GM19397 (cell line): ENCODE measurements around the gene TBRG4.
"Not testable (repeated sequence)": the region's sequence is repeated elsewhere in the genome, so short reads cannot be mapped to it uniquely, and the experiment has no call there.

ENCODE experiments used
- ATAC-seq: cut with Tn5 transposase; IDR thresholded peaks from one replicate; pipeline ENCODE4 v1.9.1; 2021; ENCODE audit warnings: mild to moderate bottlenecking, moderate library complexity; ENCODE audit not compliant: unreplicated experiment

Gene TBRG4

DNA sequence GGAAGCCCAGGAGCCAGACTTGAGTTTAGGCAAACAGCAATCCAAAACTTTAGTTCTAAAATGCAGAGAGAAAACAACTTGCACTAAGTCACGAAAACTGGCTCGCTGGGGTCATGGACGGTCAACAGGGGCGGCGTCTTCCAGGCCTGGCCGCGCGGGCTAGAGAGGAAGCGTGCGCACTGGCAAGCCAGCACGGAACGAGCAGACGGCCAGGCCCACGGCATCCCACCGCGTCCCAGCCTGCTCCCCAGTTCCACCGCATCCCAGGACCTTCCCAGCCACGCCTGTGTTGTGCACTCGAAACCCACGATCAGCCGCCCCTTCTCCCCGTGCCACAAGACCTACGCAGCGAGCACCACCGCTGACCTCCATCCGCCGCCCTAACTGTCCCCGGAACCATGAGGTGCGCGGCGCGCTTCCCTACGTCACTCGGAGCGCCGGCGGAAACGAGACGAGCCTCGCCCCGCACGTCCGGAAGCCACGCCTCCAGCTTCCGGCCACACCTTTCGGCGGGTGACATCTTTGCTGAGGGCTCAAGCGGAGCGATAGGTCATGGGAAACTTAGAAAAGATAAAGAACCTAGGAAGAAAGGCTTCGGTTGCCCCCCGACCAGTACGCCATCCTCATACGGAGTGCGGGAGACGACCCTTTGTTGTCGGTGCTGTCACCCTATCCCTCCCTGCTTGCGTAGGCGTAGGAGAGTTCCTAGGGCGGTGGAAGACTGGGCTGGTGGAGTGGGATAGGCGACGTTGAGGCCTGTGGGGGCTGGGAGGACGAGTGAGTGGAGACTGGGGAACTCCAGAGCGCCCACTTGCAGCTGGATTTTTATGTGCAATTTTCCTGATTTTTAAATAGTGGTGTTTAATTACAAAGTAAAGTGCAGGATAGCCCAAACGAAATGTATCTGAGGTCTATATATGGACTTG lies at the start of gene TBRG4:
TBRG4 (minus strand) TSS at position 400 of the 926 bp plus-strand sequence. CDS start 2,460 bp downstream, outside the sequence.
- peak; percentile 93 for ATAC-seq

DNA sequence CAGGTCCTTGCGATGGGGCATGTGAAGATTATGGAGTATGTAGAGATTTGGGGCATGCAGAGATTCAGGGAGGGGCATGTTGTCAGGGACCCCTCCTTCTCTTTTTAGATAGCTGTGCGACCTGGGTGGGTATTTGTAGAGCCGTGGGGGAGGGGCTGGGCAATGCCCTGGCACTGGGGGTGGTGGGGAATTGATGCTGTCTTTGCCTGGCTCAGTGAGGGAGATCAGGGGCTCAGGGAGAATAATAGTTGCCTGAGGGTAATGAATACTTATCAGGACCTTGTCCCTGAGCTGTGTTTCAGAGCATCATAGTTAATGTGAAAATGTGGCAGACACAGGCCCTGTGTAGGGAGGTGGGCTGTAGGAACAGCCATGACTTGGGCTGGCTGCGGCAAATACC lies 49.6 kb upstream of the TBRG4 start:
- no peak for ATAC-seq

DNA sequence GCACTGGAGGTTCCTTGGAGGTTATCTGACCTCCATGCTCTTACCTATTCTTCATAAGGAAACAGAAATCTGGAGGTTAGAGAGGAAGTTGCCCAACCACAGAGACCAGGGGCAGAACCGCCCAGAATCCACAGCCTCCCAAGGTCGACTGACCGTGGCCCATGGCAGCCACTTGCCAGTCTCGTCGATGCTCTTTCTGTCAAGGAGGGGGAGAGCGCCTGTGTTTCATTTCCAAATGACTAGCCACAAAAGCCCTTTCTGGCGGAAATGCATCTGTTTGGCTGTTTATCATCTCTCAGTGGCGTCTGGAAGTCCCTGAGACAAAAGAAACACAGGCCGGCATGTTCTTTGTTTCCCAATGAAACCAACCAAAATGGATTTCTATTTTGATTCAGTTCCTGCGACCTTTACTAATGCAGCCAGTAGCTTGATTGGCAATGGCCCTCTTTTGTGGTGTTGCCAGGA lies 49.0 kb upstream of the TBRG4 start:
- ATAC-seq, result no peak

DNA sequence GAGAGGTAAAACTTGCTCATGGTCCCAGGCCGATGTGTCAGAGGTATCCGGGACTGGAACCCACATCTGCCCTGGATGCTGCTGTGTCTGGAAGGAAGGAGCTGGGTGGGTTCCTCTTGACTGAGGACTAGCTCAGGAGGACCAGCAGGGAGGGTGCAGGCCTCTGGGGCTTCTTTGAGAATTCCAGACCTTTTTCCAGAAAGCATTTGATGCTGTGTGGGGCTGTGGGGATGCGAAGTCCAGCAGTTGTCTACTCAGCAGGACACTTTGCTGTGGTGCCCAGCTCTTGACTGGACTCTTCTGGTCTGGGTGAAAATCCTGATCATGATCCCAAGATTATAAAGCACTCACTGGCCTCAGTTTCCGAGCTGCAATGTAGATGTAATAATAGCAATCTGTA lies 47.8 kb upstream of the TBRG4 start:
- no peak for ATAC-seq

DNA sequence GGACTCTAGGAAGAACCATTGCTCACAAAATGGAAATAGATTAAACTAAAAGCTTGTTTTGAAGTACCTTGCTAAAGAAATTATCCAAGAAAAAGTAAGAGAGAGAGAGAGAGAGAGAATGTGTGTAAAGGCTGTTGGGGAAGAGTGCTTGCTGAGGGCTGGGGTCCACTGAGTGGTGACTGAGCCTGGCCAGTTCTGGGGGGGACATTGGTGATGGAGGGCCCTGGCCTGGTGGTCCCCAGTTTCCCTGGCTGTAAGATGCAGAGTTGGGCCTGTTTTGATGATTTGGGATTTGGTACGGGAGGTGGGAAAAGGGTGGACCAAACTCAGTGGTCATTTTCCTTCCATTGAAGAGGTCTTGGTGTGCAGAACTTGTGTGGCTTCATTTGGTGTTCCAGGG lies 47.0 kb upstream of the TBRG4 start:
- no peak for ATAC-seq

DNA sequence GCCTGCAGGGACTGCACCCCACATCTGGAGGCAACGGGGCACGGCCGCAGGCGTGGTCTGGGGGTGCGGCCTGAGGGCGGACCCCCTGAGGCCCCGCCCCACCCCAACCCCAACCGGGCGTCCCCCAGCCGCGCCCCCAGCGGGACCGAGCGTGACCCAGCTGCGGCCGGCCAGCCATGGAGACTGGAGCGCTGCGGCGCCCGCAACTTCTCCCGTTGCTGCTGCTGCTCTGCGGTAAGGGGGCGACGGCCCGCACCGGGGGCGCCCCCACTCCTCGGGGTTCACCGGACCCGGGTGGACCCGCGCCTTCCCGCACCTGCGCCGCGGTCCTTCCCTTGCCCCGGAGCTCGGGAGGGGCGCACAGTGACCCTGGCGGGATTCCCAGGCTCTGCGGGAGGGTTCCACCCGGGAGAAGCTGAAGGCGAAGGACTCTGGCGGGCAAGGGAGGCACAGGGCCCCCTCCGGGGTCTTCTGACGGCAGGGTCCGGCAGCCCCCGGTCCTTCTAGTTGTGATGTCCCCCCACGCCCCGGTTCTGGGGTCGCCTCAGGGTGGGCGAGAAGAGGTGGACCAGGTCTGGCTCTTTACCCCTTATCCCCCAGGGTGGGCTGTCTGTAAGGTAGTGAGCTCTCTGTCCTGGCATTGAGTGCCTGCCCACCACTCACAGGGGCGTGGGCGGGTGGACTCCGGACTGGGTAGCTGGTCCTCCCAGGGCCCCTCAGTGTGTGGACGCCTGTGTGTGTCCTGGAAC lies 46.3 kb upstream of the TBRG4 start, which contains the start of gene RAMP3:
RAMP3 (plus strand) TSS at position 139 of the 749 bp plus-strand sequence; CDS start at position 177, 38 bp downstream.
- ATAC-seq, result no peak

DNA sequence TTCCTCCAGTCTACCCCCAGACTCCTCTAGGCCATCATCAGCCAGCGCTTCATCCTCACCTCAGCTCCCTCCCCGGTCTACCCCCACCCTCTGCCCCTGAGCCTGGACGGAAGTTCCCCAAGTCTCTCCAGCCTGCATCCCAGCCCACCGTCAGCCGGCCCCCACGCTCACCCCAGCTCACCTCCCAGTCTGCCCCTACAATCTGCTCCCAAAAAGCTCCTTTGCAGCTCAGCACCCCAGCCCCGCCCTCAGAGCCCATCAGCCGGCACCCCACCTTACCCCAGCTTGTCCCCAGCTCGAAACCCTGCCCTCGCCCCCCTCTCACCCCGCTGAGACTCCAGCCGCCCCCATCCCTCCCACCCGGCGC lies 45.8 kb upstream of the TBRG4 start:
- ATAC-seq, result no peak

DNA sequence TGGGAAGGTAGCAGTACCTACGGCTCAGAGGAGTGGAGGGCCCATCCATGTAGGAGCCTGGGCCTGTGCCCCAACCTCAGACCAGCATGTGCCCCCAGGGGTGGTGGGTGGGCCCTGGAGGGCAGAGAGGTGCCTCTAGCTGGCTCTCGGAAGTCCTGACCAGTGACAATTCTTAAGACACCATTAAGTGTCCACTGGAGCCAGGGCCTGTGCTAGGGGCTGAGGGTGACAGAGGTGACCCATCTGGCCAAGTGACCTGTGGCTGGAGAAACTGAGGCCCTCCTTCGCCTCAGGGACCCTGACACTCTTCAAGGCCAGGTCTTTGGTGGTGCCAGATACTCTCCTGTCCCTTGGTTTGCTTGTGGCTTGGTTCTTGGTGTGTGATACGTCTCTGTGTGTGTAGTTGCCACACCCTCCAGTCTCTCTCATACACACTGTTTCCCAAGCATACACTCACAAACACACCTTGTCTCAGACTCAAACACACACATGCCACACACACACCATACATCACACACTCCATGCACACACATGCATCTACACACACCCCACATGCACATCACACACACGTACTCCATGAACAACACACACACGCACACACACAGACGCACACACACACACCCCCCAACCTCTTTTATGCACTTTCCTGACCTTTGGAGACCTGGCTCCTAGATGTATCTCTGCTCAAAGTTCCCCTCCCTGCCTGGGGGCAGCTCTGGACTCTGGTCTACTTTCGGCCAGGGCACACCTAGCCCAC lies 45.2 kb upstream of the TBRG4 start:
- no peak for ATAC-seq

DNA sequence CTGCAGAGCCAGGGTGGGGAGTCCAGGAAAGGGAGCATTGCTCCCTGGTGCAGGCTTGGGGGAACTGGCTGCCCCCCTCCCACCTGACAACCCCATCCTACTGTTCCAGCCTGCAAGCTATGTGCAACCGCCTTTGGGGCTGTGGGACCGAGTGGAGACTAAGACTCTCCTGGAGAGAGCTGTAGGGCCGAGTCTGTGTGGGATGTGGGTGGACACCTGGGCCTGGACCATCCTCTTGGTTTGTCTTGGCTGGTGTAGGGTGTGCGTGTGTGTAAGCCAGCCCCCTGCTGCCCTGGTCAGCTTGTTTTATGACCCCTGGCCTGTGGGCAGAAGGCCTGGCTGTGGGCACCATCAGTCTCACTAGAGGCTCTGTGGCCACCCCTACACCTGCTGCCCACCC lies 44.4 kb upstream of the TBRG4 start:
- no peak for ATAC-seq

DNA sequence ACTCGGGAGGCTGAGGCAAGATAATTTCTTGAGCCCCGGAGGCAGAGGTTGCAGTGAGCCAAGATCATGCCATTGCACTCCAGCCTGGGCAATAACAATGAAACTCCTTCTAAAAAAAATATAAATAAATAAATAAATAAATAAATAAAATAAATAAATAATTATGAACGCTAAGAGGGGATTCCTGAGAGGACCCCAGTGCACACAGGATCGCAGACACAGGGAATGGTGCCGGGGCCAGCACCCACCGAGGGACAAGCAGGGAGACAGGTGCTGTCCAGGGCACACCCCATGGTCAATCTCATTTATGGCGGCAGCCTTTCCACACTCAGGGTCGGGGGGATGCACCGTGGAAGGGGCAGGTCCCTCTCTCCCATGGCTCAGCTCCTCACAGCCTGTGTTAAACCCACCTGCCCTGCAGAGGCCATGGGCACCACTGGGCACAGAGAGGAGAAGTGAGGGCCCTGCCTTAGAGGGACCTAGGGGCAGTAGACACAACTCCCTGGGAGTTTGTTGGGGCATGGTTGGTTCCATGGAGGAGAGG lies 43.9 kb upstream of the TBRG4 start:
- ATAC-seq, result no peak

DNA sequence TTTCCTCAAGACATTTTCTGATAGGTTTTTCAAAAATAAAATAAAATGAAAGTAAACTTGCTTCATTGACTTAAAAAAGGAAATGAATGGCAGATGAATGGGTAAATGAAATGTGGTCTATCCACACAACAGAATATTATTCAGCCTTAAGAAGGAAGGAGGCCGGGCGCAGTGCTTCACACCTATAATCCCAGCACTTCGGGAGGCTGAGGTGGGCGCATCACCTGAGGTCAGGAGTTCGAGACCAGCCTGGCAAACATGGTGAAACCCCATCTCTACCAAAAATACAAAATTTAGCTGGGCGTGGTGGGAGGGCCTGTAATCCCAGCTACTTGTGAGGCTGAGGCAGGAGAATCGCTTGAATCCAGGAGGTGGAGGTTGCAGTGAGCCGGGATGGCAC lies 42.4 kb upstream of the TBRG4 start:
- ATAC-seq, result not testable (repeated sequence)

DNA sequence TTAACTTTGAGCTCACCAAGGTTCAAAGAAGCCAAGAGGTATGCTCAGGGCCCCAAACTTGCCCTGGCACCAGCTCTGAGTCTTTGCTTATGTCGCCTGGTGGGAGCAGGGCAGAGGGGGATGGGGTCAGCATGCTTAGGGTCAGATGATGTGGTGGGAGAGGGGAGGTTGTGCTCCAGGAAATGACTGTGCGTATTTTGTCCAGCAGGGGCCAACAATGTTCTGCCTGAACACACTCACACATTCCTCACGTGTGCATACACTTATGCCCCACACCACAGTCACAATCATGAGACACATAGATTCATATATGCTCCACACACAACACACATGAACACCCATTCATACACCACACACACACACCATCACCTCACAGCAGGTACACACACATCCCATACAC lies 41.7 kb upstream of the TBRG4 start:
- ATAC-seq, result no peak

DNA sequence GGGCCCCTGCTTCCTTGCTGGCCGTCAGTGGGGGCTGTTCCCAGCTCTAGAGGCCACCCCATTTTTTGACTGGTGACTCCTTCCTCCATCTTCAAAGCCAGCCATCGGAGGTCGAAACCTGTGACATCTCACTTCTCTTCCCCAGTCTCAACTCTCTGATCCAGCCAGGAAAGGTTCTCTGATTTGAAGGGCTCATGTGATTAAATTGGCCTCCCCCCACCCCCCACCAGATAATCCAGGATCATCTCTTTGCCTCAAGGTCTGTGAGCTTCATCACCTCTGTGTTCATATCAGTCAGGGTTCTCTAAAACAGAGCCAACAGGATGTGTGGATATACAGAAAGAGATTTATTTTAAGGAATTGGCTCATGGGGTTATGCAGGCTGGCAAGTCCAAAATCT lies 40.5 kb upstream of the TBRG4 start:
- ATAC-seq, result no peak

DNA sequence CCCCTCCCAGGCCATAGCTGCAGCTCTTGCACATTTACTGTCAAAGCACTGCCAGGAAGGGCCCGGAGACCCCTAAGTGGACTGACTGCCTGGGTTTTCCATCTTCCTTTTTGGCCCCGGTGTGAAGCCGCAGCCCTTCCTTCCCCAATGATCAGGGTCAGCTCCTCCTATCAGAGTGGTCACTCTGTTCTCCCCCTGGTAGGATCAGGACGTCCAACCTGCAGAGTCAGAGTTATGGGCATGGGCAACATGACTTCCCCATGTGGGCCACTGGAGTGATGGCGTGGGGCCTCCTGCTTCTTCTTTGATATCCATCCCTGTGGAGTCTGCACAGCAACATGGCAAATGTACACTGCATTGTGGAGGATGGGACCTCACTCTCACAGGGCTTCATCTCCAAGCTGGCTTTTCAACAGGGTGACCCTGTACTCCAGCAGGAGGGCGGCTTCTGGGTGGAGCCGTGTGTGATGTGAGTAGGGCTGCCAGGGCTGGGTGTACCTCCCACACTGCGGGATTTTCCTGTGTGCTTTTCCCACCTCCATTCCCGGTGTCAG lies 39.7 kb upstream of the TBRG4 start:
- no peak for ATAC-seq

DNA sequence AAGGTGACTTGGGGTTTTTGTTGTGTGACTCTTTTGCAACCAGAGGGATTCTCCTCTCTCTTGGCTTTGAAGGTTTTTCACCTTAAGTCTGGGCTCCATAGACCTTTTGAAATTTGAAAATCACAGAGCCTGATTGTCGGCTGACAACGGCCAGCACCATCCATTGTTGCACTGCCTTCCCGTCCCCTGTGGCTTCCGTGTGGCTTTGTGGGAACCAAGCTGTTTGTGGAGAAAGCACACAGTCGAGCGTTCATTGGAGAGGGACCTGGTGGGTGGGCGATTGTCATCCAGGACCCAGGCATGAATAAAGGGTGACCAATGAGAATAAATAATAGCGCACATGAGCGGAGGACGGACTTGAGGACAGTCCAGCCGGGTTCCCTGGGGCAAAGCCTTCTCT lies 38.7 kb upstream of the TBRG4 start:
- no peak for ATAC-seq

DNA sequence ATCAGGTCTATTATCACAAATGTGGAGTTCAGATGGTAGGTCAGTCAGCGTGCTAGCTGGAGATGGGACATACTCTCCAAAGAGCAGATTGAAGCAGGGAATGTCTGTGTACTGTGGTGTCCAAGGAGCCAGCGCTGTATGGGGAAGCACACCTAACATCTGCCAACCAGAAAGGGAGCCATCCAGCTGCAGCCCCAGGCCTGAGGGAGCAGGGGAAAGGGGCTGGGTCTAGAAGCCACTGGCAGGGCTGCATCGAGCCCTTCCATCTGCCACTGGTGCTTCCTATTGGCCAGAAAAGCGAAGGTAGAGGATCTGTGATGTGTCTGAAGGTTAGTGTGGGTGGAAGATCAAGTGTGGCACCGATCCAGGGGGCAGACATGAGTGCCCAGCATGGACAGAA lies 38.1 kb upstream of the TBRG4 start:
- ATAC-seq, result no peak

DNA sequence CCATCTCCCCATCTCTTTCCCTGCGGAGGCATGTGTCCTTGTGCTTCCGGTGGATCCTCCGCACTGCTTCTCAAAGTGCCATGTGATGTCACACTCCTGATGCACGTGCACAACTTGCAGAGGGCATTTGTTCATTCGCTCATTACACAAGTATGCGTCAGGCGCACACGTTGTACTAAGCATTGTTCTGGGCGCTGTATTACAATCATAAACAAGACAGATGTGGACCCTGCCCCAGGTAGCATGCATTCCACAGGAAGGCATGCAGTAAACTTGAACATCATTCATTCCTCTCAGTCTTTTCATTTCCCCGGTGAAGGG lies 37.1 kb upstream of the TBRG4 start:
- no peak for ATAC-seq

DNA sequence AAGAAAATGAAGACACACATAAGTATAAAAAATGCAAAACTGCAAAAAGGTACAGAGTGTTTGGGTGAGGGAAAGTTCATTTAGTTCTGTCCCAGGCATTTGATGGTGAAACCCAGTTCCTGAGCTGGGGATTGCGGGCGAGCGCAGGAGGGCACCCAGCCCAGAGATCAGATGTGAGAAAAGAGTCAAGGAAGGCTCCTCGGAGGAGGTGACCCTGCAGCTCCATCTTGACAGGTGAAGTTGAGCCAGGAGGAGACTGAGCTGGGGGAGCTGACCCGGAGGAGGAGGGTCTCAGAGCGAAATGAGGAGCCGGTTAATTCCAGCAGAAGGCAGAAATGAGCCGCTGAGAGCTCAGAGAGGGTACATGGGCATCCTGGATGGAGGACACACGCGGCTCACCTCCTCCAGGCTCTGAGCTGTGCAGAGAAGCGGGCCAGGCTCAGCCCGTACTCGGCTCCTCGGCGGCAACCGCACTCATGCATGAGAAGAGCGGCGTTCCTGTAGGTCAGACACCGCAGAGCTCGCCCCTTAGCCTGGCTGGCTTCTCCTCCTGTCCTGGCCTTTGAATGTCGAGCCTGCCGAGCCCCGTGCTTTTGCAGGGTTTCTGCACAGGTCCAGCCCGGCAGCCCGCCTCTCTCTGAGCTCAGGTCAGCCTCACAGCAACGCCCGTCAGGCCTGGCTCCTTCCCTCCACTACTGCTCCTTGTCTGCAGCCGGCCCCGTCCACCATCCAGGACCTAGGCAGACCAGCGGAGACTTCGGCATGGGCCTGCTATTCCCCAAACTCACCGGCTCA lies 36.6 kb upstream of the TBRG4 start:
- ATAC-seq, result no peak

DNA sequence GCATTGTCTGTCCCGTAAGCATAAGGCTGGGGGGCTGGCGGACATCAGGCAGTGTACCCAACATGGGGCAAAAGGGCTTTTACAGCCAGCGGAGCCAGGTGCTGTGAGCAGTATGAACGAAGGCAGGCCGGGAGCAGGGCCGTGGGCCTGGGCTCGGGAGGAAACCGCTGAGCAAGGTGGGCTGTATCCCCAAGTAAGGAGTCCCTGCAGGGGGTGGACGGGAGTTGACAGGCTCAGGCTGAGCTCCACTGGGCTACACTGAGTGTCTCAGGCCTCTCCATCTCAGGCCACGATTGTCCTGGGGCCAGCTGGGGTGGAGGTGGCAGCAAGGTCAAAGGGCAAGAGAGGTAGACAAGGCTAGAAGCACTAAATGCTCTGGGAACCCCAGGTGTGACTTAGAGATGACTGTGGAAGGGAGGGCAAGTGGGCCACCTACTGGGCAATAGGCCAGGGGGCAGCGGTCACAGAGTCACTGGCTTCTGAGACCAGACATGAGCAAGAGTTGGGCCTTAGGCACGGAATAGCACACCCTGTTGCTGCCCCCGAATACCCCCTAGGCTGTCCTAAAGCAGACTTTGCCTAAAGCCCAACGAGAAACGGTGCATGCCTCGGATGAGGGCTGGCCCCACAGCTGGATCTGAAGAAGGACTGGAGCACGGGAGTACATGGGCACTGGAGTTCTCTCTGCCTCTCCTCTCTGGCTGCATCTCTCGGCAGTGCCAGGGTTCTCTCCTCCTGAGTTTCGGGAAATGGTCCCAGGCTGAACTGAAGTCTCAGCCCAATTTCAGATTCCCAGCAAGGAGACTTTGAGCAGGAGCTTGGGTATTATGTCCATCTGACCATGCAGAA lies 35.3 kb upstream of the TBRG4 start:
- no peak for ATAC-seq
